GM12875 (cell line): ENCODE measurements around the gene ADAMTS4.
A peak's percentile ranks its signal among the peaks of the same experiment; 100 is the strongest.

Source experiments
- H3K4me3 ChIP-seq: one replicate; pipeline ENCODE4 v1.5.1; 2011; ENCODE audit warnings: low read depth, low read length, control low read depth
- CTCF ChIP-seq: IDR thresholded peaks from 2 replicates; pipeline ENCODE4 v1.5.1; 2011; ENCODE audit warnings: low read depth, mild to moderate bottlenecking, control low read depth, inconsistent platforms, low read length, moderate library complexity, borderline replicate concordance; ENCODE audit not compliant: insufficient read depth

The ADAMTS4 gene

GRCh38 chr1:161171191-161171590 is 27.7 kb downstream of the ADAMTS4 start:
- no peak overlapping the region for H3K4me3 ChIP-seq
- no peak for TF ChIP-seq CTCF

- H3K4me3 ChIP-seq: no peak overlapping the region
- TF ChIP-seq CTCF: no peak
Measured at GRCh38 chr1:161168906-161169305, 29.9 kb downstream of the ADAMTS4 start.

GRCh38 chr1:161166669-161167548 is 31.9 kb downstream of the ADAMTS4 start:
- TF ChIP-seq CTCF: no peak

GRCh38 chr1:161165742-161166668 is 32.8 kb downstream of the ADAMTS4 start, which contains the start of gene PPOX:
PPOX (plus strand) TSS chr1:161166426; CDS start chr1:161166848, 422 bp downstream.
- TF ChIP-seq CTCF: peak; percentile 59
- peak within 1 kb of the TSS; percentile 82 for H3K4me3 ChIP-seq

More at GRCh38 chr1:161166669-161167548, 31.9 kb downstream of the ADAMTS4 start:
- peak overlapping the region; percentile 82 for H3K4me3 ChIP-seq

GRCh38 chr1:161164901-161165610 is 33.8 kb downstream of the ADAMTS4 start:
- peak overlapping the region; percentile 82 for H3K4me3 ChIP-seq
- TF ChIP-seq CTCF: no peak

GRCh38 chr1:161163793-161164192 is 35.1 kb downstream of the ADAMTS4 start:
- H3K4me3 ChIP-seq: no peak overlapping the region
- no peak for TF ChIP-seq CTCF
